HepG2 (cell line): Measurements from ENCODE around the gene DOHH. TPM values are rescaled to one million over a fixed set of nuclear protein-coding genes. Genes with fewer than 3 reads are reported as not detected.

Experiments
- EP300 ChIP-seq, 3 experiments: sonication (generic) in 1 of 3; formaldehyde crosslinking in 1 of 3; IDR thresholded peaks; 2 replicates each; pipeline versions ENCODE4 v1.5.1 to v1.6.1; 2011 to 2020; ENCODE audit warnings: low read depth in 2 of 3, low read length in 2 of 3, borderline replicate concordance in 1 of 3, improper control_type of control experiment in 1 of 3, mild to moderate bottlenecking in 1 of 3, missing genetic modification reagents in 1 of 3, moderate library complexity in 1 of 3
- HNF1B ChIP-seq: sonication (generic); formaldehyde crosslinking; IDR thresholded peaks from 2 replicates; pipeline ENCODE4 v1.5.1; 2020; ENCODE audit warnings: mild to moderate bottlenecking, moderate library complexity, missing genetic modification reagents
- MED1 ChIP-seq: sonication (generic); formaldehyde crosslinking; IDR thresholded peaks from 2 replicates; pipeline ENCODE4 v1.4.0; 2020; ENCODE audit warnings: missing genetic modification reagents
- PATZ1 ChIP-seq: sonication (generic); formaldehyde crosslinking; IDR thresholded peaks from 2 replicates; pipeline ENCODE4 v1.4.0; 2020; ENCODE audit warnings: missing genetic modification reagents
- POLR2A ChIP-seq, 2 experiments: IDR thresholded peaks; 2 replicates each; pipeline ENCODE4 v1.6.1; 2011; ENCODE audit warnings: low read depth in 2 of 2, low read length in 2 of 2, mild to moderate bottlenecking in 1 of 2, moderate library complexity in 1 of 2; ENCODE audit not compliant: insufficient read depth in 1 of 2
- PRDM10 ChIP-seq: sonication (generic); formaldehyde crosslinking; IDR thresholded peaks from 2 replicates; pipeline ENCODE4 v1.4.0; 2020; ENCODE audit warnings: low read depth, missing genetic modification reagents
- ZBTB49 ChIP-seq: sonication (generic); formaldehyde crosslinking; IDR thresholded peaks from 2 replicates; pipeline ENCODE4 v1.4.0; 2020; ENCODE audit warnings: missing genetic modification reagents, borderline replicate concordance
- ZNF275 ChIP-seq: sonication (generic); formaldehyde crosslinking; IDR thresholded peaks from 2 replicates; pipeline ENCODE4 v1.8.0; 2022; ENCODE audit warnings: missing genetic modification reagents, mild to moderate bottlenecking, inconsistent platforms, borderline replicate concordance
- ZNF687 ChIP-seq: sonication (generic); formaldehyde crosslinking; IDR thresholded peaks from 2 replicates; pipeline ENCODE4 v1.5.1; 2020; ENCODE audit warnings: mild to moderate bottlenecking, missing genetic modification reagents, moderate library complexity
- ZNF780A ChIP-seq: sonication (generic); formaldehyde crosslinking; IDR thresholded peaks from 2 replicates; pipeline ENCODE4 v1.8.0; 2022; ENCODE audit warnings: mild to moderate bottlenecking, missing genetic modification reagents, moderate library complexity
- polyA plus RNA-seq, 8 experiments: library from polyadenylated mRNA; depleted of rRNA in 3 of 8; stranded (reverse) in 7 of 8; unstranded in 1 of 8; fragments of >200 nt; fragmentation: Illumina TruSeq in 4 of 8; extraction: Trizol in 4 of 8; gene quantifications; 2 replicates each; pipeline versions ENCODE4 v1.2.1 to v1.2.3, GENCODE V29; 2011 to 2016; ENCODE audit warnings: low read depth in 4 of 8, missing spikeins in 1 of 8, mixed read lengths in 1 of 8; ENCODE audit not compliant: insufficient read depth in 1 of 8
- total RNA-seq, 5 experiments: library from RNA; depleted of rRNA; stranded (reverse); fragments of >200 nt; fragmentation: Illumina TruSeq; extraction: Trizol; gene quantifications; 2 replicates each; pipeline ENCODE4 v1.2.3, GENCODE V29; 2016; ENCODE audit warnings: low read depth in 1 of 5

The DOHH gene
- total and polyA plus RNA-seq, 2 of the 13 experiments (the other 11 are each of a cell fraction or from before 2014, with no cell fraction given): 3.5 to 13.7 TPM

- TF ChIP-seq ZNF275 (0 out of 2 replicates have a peak, but pooled peaks have one; percentile 48), HNF1B (CRISPR knock-in tag) (peak; percentile 62), PRDM10 (peak; percentile 57; the same call in 1 of the 2 replicates), ZBTB49 (CRISPR knock-in tag) (no peak), POLR2A (IDR thresholded peaks at IDR 0.05; ENCODE audit: insufficient read depth in 1 of 2, low read depth in 2 of 2, low read length in 2 of 2) (0 out of 4 replicates have a peak, but pooled peaks of 1 of the 2 experiments have one; percentile 25), ZNF687 (CRISPR knock-in tag) (peak; percentile 61), EP300 (IDR thresholded peaks at IDR 0.05; ENCODE audit: low read depth in 2 of 2, low read length in 2 of 2) (no peak), EP300 (CRISPR knock-in tag; IDR thresholded peaks at IDR 0.05; ENCODE audit: borderline replicate concordance) (peak; percentile 47; the same call in 1 of the 2 replicates), ZNF780A (CRISPR knock-in tag) (no peak), PATZ1 (peak; percentile 76; the same call in 1 of the 2 replicates), MED1 (CRISPR knock-in tag) (0 out of 2 replicates have a peak, but pooled peaks have one; percentile 37)
Measured at GRCh38 chr19:3507371-3508120, 7.1 kb upstream of the DOHH start (continued).
